Measurements from ENCODE around the gene BOD1L1.

Gene BOD1L1

GRCh38 chr4:13597141-13597540, 30.4 kb downstream of the BOD1L1 start:
- in situ Hi-C loops (cut with MboI; ENCODE audit: low pct_unique_long_range_greater_than_20kb, low sequenced_read_pairs, unreplicated experiment): no loop called here
- TF ChIP-seq CTCF (IDR thresholded peaks at IDR 0.05; ENCODE audit: extremely low read depth, insufficient read depth, missing control alignments): no peak
- no peak for DNase-seq (ENCODE audit: low spot score)

- TF ChIP-seq CTCF (IDR thresholded peaks at IDR 0.05; ENCODE audit: extremely low read depth, insufficient read depth, missing control alignments): no peak
- DNase-seq (ENCODE audit: low spot score): no peak
- in situ Hi-C loops (cut with MboI; ENCODE audit: low pct_unique_long_range_greater_than_20kb, low sequenced_read_pairs, unreplicated experiment): no loop called here
Observed at GRCh38 chr4:13592220-13592619, 35.3 kb downstream of the BOD1L1 start.

- in situ Hi-C loops (cut with MboI; ENCODE audit: low pct_unique_long_range_greater_than_20kb, low sequenced_read_pairs, unreplicated experiment): no loop called here
- no peak for TF ChIP-seq CTCF (IDR thresholded peaks at IDR 0.05; ENCODE audit: extremely low read depth, insufficient read depth, missing control alignments)
- DNase-seq (ENCODE audit: low spot score): no peak
Observed at GRCh38 chr4:13590766-13591165, 36.8 kb downstream of the BOD1L1 start.

- DNase-seq (ENCODE audit: low spot score): no peak
- TF ChIP-seq CTCF (IDR thresholded peaks at IDR 0.05; ENCODE audit: extremely low read depth, insufficient read depth, missing control alignments): no peak
- in situ Hi-C loops (cut with MboI; ENCODE audit: low pct_unique_long_range_greater_than_20kb, low sequenced_read_pairs, unreplicated experiment): no loop called here
Observed at GRCh38 chr4:13588954-13589353, 38.6 kb downstream of the BOD1L1 start.

- in situ Hi-C loops (cut with MboI; ENCODE audit: low pct_unique_long_range_greater_than_20kb, low sequenced_read_pairs, unreplicated experiment): no loop called here
- no peak for TF ChIP-seq CTCF (IDR thresholded peaks at IDR 0.05; ENCODE audit: extremely low read depth, insufficient read depth, missing control alignments)
- no peak for DNase-seq (ENCODE audit: low spot score)
Observed at GRCh38 chr4:13584481-13584880, 43.0 kb downstream of the BOD1L1 start.

GRCh38 chr4:13580036-13580435, 47.5 kb downstream of the BOD1L1 start:
- in situ Hi-C loops (cut with MboI; ENCODE audit: low pct_unique_long_range_greater_than_20kb, low sequenced_read_pairs, unreplicated experiment): no loop called here
- TF ChIP-seq CTCF (IDR thresholded peaks at IDR 0.05; ENCODE audit: extremely low read depth, insufficient read depth, missing control alignments): no peak
- DNase-seq (ENCODE audit: low spot score): no peak

- TF ChIP-seq CTCF (IDR thresholded peaks at IDR 0.05; ENCODE audit: extremely low read depth, insufficient read depth, missing control alignments): no peak
- in situ Hi-C loops (cut with MboI; ENCODE audit: low pct_unique_long_range_greater_than_20kb, low sequenced_read_pairs, unreplicated experiment): no loop called here
- DNase-seq (ENCODE audit: low spot score): no peak
Observed at GRCh38 chr4:13577660-13578059, 49.9 kb downstream of the BOD1L1 start.

Data from GM13977 (cell line).